Tibial artery (tissue), 4 donors: ENCODE data around the gene ADAM12.
"Not testable (repeated sequence)": the region's sequence is repeated elsewhere in the genome, so short reads cannot be mapped to it uniquely, and the experiment has no call there.

Experiments used
- DNase-seq, 2 donors: peaks; one replicate each; pipeline ENCODE4 v3.0.0-alpha.2; 2019
- H3K27ac ChIP-seq, 2 donors: fragments of 200-600 bp; sonication (generic) in 1 of 2; 1 replicate in 1 of 2; 2 replicates in 1 of 2; pipeline ENCODE4 v1.5.1; 2018 to 2019; ENCODE audit warnings: mild to moderate bottlenecking in 1 of 2
- H3K27me3 ChIP-seq, 2 donors: fragments of 200-600 bp; sonication (generic) in 1 of 2; one replicate each; pipeline versions ENCODE4 v1.5.1 to v1.6.0; 2016 to 2019
- H3K36me3 ChIP-seq, 3 donors: fragments of 200-600 bp; sonication (generic) in 2 of 3; one replicate each; pipeline ENCODE4 v1.5.1; 2016 to 2019; ENCODE audit warnings: mild to moderate bottlenecking in 2 of 3
- H3K4me1 ChIP-seq, 4 donors: fragments of 200-600 bp; sonication (generic) in 2 of 4; 1 replicate in 3 of 4; 2 replicates in 1 of 4; pipeline ENCODE4 v1.5.1; 2016 to 2019
- H3K4me3 ChIP-seq, 2 donors: fragments of 200-600 bp; sonication (generic) in 1 of 2; 1 replicate in 1 of 2; 2 replicates in 1 of 2; pipeline ENCODE4 v1.5.1; 2018 to 2019; ENCODE audit warnings: mild to moderate bottlenecking in 2 of 2
- H3K9me3 ChIP-seq, 3 donors: fragments of 200-600 bp; sonication (generic) in 1 of 3; one replicate each; pipeline ENCODE4 v1.5.1; 2016 to 2019
- intact Hi-C: fragments of 100-400 bp; cut with DNase I; formaldehyde crosslinking; loops from one replicate; pipeline ENCODE4 v1.15.0; 2023; ENCODE audit warnings: low total_unique reads
- TF ChIP-seq, protein P1 (sequence below), 2 experiments: fragments of 200-600 bp in 1 of 2; fragments of 450-650 bp in 1 of 2; IDR thresholded peaks; one replicate each; pipeline ENCODE4 v1.5.1; 2017 to 2019; ENCODE audit warnings: antibody characterized with exemption in 2 of 2, mild to moderate bottlenecking in 1 of 2, moderate library complexity in 1 of 2

Gene ADAM12

DNA sequence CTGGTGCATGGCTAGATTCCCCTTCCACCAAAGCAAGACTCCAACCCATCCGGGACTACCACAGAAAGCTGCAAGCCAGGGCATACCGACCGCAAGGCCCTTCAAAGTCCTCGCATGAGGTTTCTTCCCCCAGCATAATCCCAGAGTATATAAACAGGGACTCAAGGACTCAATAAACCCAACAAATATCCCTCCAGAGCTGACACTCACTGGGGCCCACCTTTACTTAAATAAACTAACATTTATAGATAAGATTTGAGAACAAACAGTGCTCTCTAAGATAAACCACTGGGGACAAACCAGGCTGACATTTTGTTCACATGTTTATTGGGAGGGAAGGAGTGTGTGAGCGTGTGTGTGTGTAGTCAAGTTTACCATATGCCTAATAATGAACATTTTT is 138.2 kb downstream of the ADAM12 start:
- peaks cover 0 to 22% (median 8%) of the 10 kb centered on the region in 4 donors for H3K4me1 ChIP-seq
- H3K27ac ChIP-seq = no peak overlapping the region
- intact Hi-C loops = no loop called here
- no peaks in the 10 kb centered on the region for H3K9me3 ChIP-seq
- TF ChIP-seq, protein P1, sequence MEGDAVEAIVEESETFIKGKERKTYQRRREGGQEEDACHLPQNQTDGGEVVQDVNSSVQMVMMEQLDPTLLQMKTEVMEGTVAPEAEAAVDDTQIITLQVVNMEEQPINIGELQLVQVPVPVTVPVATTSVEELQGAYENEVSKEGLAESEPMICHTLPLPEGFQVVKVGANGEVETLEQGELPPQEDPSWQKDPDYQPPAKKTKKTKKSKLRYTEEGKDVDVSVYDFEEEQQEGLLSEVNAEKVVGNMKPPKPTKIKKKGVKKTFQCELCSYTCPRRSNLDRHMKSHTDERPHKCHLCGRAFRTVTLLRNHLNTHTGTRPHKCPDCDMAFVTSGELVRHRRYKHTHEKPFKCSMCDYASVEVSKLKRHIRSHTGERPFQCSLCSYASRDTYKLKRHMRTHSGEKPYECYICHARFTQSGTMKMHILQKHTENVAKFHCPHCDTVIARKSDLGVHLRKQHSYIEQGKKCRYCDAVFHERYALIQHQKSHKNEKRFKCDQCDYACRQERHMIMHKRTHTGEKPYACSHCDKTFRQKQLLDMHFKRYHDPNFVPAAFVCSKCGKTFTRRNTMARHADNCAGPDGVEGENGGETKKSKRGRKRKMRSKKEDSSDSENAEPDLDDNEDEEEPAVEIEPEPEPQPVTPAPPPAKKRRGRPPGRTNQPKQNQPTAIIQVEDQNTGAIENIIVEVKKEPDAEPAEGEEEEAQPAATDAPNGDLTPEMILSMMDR (IDR thresholded peaks at IDR 0.05) = no peak
- H3K27me3 ChIP-seq = no peaks in the 10 kb centered on the region
- H3K36me3 ChIP-seq = no peaks in the 10 kb centered on the region
- H3K4me3 ChIP-seq = no peak overlapping the region
- no peak for DNase-seq

DNA sequence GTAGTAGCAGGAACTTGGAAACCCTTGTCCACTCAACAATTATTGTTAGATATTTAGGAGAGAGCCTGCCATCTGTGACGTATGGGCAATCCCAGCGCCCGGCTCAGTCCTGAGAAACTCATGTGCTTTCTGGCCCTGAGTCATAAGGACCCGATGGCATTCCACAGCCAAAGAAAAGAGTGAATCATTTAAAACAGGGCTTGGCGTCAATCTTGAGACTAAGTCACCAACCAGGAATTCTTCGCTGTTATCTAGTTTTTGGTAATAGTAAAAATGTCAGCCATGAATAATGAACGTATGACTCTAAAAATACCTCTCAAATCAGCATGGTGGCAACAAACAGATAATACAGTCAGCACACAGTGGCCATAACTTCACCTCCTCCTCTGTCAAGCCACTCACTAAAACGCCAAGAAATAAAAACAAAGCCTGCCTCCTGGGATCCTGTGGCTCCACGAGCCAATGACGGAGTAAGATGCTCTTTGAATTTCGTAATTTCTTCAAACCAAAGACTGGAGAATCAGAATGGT is 140.8 kb downstream of the ADAM12 start:
- H3K4me3 ChIP-seq = no peak overlapping the region
- peak; percentile 90 to 94 for DNase-seq

DNA sequence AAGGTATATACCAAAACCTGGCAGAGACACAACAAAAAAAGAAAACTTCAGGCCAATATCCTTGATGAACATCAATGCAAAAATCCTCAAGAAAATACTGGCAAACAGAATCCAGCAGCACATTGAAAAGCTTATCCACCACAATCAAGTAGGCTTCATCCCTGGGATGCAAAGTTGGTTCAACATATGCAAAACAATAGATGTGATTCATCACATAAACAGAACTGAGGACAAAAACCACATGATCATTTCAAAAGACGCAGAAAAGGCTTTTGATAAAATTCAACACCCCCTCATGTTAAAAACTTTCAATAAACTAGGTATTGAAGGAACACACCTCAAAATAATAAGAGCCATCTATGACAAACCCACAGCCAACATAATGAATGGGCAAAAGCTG is 141.9 kb downstream of the ADAM12 start:
- intact Hi-C loops, DNase-seq, H3K27me3 ChIP-seq, H3K9me3 ChIP-seq, H3K36me3 ChIP-seq, H3K4me3 ChIP-seq: not testable (repeated sequence)
- peaks cover 0 to 29% (median 6%) of the 10 kb centered on the region in 4 donors for H3K4me1 ChIP-seq
- peak overlapping the region in 1 of 2 donors; percentile 48 for H3K27ac ChIP-seq

More for the DNA sequence above, 140.8 kb downstream of the ADAM12 start:
- H3K36me3 ChIP-seq = no peaks in the 10 kb centered on the region
- no peaks in the 10 kb centered on the region for H3K27me3 ChIP-seq
- H3K27ac ChIP-seq = peak overlapping the region; percentile 63 to 70
- H3K4me1 ChIP-seq = peaks cover 0 to 29% (median 6%) of the 10 kb centered on the region in 4 donors
- intact Hi-C loops = no loop called here
- TF ChIP-seq, protein P1 (IDR thresholded peaks at IDR 0.05) = no peak
- no peaks in the 10 kb centered on the region for H3K9me3 ChIP-seq

DNA sequence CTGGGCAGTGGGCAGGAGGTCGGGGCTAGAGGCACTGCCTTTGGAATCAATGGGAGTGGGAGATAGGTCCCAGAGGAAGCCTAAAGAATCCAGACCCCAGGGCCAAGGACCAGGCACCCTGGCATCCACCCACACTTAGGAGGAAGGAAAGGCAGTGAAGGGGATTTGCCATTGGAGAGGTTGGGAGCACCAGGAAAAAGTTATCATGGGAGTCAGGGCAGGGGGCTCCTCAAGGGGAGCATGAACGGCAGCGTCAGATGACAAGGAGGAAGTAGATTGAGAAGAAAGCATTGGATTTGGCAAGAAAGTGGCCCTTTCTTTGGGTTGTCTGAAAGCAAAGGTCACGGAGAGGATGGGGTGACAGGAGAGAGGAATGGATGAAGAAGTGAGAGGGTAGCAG is 142.8 kb downstream of the ADAM12 start:
- Histone ChIP-seq H3K4me3 (no peak overlapping the region), H3K9me3 (no peaks in the 10 kb centered on the region), H3K27ac (no peak overlapping the region), H3K4me1 (peaks cover 0 to 29% (median 6%) of the 10 kb centered on the region in 4 donors), H3K27me3 (no peaks in the 10 kb centered on the region), H3K36me3 (no peaks in the 10 kb centered on the region)
- DNase-seq = no peak
- intact Hi-C loops = no loop called here
- TF ChIP-seq, protein P1 (IDR thresholded peaks at IDR 0.05) = no peak

DNA sequence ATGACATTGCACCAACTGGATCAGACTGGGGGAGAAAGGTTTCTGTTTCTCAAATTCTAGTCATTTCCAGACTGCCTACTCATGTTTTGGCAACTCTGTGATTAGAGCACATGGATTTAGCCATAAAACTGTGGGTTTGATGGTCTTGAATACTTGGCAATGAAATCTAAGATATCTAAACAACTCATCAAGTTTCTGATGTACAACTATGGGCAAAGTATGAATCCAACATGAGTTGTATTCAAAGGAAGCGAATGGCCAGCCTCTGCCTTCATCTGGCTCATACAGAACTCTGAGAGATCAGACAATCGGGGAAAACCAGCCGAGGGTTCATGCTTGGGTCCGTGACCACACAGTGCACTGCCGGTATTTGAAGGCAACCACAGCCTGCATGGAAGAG is 144.3 kb downstream of the ADAM12 start:
- H3K4me3 ChIP-seq = no peak overlapping the region
- H3K9me3 ChIP-seq = no peaks in the 10 kb centered on the region
- H3K4me1 ChIP-seq = peaks cover 0 to 29% (median 6%) of the 10 kb centered on the region in 4 donors
- no peaks in the 10 kb centered on the region for H3K27me3 ChIP-seq
- TF ChIP-seq, protein P1 (IDR thresholded peaks at IDR 0.05) = no peak
- no peak overlapping the region for H3K27ac ChIP-seq
- no peaks in the 10 kb centered on the region for H3K36me3 ChIP-seq
- intact Hi-C loops = no loop called here
- DNase-seq = no peak

DNA sequence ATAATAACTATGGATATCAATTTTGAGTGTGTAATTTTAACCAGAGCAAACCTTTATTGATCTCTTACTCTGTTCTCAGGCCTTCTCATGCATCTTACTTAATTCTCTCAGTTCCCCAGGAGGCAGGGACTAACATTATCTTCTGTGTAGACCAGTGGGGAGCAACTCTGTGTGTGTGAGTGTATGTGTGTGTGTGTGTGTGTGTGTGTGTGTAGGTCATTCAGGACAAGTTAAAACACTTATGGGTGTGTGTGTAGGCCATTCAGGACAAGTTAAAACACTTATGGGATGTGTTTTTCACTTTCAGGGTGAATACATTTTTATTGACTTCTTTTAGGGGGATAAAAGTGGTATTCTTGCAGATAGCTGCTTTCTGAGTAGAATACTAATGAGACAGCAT is 145.0 kb downstream of the ADAM12 start:
- Histone ChIP-seq H3K4me3 (no peak overlapping the region), H3K27me3 (no peaks in the 10 kb centered on the region), H3K27ac (no peak overlapping the region), H3K9me3 (no peaks in the 10 kb centered on the region), H3K4me1 (peaks cover 0 to 29% (median 6%) of the 10 kb centered on the region in 4 donors), H3K36me3 (no peaks in the 10 kb centered on the region)
- no peak for DNase-seq
- intact Hi-C loops = no loop called here
- TF ChIP-seq, protein P1 (IDR thresholded peaks at IDR 0.05) = no peak
